ENCODE data around the gene LRBA.

Gene LRBA

DNA sequence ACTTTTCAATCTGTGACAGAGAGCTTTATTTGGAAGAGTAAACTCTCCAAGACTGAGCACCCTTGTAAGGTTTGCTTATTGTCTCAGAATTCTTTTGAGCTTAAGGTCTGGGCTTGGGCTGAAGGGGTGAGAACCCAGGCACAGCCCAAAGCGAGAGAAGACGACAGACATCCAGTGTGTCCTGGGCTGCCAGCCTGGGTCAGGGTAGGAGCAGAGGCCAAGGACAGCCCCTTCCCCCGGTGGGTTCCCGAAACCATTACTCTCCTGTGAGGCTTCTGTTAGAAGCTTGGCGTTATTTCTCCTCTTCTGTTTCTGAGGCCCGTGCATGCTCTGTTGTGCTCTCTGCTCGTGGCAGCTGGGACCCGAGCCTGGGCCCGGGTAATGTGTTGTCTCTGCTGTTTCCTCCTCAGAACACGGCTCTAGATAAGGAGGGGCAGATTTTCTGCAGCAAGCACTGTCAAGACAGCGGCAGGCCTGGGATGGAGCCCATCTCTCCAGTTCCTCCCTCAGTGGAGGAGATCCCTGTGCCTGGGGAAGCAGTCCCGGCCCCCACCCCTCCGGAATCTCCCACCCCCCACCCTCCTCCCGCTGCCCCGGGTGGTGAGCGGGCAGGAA lies 759.4 kb downstream of the LRBA start:
- DNase-seq: no peak

DNA sequence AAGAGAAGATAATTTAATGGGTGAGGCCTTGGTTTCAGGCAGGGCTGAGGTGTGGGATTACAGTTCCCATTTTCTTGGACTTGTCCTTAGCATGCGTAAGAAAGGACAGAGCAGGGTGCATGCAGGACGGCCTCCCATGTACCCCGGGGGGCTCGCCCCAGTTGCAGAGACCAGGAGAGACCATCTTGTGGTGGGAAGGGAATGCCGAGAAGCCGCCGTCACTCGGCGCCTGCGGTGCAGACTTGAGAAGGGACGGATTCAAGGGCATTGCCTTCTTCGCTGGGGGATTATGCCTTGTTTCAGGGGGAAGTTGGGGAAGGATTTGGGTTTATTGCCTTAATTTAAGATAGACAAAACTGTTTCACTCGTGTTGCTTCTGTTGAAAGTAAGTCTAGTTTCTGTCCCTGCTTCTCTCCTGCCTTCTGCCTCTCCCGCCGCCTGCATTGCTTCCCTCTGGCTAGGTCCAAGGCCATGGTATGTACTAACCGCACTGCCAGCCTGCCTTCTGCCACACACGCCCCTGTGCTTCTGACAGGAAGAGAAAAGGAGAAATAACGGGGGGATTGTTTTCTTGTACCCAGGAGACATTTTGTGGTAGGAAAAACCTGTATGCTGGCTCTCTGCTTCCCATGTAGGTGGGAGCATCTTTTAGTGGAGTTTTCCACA lies 761.0 kb downstream of the LRBA start:
- no peak for DNase-seq

DNA sequence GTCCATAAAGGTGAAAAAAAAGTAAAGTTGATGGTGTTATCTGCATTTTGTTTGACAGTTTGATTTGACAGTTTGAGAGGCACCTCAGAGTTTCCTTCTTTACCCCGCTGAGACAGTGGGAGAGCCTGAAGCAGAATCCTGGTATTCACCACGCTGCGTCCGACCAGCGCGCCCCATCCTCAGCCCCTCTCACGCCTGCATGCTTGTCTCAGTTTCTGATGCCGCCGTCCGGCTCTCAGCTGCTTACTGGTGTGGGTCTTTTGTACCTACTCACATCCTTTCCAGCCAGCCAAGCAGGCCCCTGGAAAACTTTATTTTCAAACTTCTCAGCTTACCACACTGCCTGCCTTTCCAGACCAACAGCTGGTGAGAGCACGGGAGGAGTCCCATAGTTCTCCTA lies 761.7 kb downstream of the LRBA start:
- DNase-seq: no peak

DNA sequence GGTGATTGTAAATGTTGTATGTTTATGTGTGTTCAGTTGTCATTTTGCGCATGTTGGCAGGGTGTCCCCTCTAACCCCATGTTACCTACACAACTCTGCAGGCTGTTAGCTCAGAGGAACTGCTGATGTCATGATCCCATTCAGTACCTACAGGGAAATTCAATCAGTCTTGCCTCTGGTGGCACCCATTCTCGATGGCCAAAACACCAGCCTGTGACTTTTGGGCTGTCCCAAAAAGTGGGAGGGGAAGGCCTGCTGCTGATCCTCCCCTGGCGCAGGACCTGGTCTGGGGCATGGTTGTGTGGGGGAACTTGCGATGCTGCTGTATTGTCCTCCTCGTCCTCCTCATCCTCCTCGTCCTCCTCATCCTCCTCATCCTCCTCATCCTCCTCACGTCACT lies 762.3 kb downstream of the LRBA start:
- DNase-seq: no peak

DNA sequence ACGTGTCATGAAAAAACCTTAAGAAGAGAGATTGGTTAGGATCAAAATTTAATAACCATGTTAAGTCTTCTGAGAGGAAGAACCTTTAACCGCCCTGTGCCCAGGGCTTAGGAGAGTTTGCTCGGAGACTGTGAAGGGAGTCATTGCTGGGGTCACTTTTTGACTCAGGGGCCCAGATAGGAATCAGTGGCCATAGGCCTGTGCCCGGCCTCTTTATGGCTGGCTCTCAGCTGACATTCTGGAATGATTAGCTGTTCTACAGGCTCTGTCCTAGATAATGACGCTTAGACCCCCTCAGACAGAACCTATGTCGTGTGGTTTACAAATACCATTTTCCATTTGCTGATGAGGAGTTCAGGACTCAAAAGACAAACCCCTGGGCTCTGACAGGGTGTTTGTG lies 762.8 kb downstream of the LRBA start:
- DNase-seq: no peak

GRCh38 chr4:150251752-150252190 lies 763.3 kb downstream of the LRBA start:
- no peak for DNase-seq

DNA sequence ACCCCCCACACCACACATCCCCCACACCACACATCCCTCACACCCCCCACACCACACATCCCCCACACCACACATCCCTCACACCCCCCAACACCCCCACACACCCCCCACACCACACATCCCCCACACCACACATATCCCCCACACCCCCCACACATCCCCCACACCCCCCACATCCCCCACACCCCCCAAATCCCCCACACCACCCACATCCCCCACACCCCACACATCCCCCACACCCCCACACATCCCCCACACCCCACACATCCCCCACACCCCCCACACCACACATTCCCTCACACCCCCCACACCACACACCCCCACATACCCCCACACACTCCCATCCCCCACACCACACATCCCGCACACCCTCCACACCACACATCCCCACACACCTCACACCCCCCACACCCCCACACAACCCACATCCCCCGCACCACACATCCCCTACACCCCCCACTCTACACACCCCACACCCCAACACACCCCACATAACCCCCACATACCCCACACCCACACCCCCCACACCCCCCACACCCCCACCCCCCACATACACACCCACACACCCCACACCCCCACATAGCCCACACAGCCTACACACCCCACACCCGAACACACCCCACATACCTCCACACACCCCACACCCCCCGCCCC lies 764.0 kb downstream of the LRBA start:
- no peak for DNase-seq

DNA sequence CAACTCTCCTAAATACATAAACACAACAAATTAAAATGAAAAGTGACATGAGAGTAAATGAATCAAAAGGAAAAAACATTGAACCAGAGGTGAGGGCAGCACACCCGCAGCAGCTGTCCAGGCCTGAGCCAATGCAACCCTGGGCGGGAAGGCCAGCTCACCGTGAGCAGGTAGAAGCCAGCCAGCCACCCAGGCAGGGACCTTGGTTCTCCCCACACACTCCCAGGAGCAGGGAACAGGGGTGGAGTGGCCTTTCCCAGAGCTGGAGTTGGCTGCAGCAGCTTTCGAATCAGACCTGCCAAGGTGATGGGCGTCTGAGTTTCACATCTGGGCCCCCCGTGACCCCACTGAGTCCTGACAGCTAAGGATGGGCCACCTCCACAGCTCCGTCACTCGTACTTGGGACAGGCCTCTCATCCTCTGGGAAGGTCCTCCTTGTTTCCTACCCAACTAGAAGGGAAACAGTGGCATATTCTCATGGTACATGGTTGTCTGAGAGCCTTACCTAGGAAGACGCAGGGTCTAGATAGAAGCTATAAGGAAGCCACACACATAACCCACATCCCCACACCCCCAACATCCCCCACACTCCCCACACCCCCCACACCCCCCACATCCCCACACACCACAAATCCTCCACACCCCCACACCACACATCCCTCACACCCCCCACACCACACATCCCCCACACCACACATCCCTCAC lies 764.6 kb downstream of the LRBA start:
- DNase-seq: no peak

GRCh38 chr4:150248181-150248580 lies 766.9 kb downstream of the LRBA start:
- DNase-seq: no peak

- DNase-seq: no peak
Observed at GRCh38 chr4:150247184-150247583, 767.9 kb downstream of the LRBA start.

DNA sequence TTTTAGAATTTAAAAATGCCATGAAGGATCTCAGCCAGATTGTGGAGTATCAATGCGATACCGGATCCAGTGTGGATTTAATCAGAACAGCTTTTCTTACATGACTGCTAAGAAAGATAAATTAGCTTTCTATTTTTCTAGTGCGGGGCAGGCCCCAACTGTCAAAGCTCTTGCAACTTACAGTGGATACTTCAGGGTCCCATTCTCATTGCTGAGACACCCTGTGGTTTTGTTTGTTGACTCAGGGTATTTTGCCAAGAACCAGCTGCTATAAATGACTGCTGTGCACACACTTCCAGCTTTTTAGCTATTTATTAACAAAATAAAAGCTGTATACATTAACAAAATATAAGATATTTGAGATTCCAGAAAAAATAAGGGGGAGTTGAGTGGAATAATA lies 770.5 kb downstream of the LRBA start:
- DNase-seq: no peak

DNA sequence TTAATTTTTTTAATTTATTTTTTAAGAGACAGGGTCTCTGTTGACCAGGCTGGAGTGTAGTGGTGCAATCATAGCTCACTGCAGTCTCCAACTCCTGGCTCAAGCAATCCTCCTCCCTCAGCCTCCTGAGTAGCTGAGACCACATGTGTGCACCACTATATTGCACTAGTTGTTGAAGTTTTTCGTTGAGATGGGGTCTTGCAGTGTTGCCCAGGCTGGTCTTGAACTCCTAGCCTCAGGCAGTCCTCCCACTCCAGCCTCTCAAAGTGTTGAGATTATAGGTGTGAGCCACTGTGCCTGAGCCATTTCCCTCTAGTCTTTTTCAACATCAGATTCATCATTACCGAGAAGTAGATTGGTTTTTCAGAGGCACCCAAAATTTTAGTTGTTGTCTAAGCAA lies 771.2 kb downstream of the LRBA start:
- DNase-seq: no peak

- DNase-seq: no peak
Observed at GRCh38 chr4:150242820-150243458, 772.1 kb downstream of the LRBA start.

DNA sequence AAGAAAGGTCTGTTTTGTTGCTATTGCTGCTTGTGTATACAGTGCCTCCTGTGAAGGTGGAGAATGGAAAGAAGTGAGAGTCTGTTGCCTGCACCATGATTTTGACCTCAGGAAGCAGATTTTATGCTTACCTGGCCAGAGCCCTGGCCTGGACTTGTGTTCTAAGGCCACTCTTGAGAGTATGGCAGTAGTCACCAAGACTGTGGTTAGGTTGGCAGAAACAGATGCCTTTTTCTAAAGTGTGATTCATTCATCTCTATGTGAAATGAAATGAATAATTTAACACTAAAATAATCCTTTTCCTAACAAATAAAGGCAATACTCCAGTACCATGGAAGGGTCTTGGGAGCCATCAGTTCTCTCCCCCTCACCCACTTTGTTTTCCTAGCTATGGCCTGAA lies 775.1 kb downstream of the LRBA start:
- no peak for DNase-seq

DNA sequence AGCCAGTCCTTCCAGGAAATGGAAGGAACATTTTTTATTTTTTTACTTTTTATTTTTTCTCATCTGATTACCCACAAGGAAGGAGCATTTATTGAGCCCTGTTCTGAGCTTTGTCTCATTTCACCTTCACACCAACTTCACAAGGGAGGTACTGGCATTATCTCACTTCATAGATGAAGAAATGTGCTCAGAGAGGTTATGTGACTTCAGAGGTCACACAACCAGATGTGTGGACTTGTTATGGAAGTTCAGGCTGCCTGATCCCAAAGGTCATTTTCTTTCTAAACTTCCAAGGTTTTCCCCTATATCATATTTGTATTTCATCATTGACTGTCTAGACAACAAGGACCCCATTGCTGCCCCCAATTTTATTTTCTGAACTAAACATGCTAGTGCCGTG lies 776.5 kb downstream of the LRBA start:
- no peak for DNase-seq

DNA sequence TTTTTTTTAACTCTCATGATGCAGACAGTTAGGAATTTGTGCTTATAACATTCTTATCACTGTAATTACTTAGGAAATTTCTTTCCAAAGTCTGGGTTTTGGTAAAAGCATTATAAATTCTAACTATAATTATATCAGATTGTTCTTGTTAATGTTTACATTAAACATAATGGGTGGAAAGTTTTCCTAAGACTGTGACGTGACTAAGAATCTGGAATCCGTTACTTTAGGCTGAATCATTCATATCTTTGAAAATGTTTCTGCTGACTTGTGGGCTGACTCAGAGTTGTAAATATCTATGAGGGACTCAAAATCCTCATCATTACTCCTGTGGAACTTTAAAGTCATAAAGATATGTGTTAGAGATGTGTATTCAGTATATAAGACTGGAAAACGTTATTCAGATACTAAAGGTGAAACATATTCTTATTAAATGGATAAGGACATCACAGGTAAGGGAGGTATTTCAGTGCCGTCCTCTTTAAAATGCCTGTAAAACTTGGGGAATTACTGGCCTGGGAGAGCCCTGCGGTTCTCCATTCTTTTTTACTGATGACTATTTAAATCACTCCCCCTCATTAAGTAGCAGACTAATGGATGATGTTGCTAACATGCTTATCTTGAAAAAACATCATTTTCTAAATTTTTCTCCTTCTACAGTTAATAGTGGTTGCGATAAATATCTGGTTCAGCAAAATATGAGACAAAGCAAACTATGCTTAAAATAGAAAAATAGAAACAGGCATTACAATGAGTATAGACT lies 777.8 kb downstream of the LRBA start:
- DNase-seq: no peak

DNA sequence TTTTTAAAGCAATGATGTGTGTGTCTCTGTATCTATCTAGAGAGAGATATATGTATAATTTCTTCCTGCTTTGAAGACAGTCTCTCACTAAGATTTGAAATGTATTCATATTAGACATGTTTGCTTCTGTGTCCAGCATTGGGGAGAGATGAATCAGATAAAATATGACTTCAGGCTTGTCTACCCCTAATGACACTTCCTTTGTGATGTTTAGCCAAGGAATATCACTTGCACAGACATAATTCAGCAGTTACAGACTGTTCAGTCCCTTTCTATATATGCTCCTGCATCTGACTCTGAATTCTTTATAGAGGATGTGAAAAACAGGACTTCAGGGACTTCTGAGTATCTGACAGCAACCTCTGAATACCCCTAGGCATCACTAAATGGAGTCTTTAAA lies 778.5 kb downstream of the LRBA start:
- DNase-seq: no peak

DNA sequence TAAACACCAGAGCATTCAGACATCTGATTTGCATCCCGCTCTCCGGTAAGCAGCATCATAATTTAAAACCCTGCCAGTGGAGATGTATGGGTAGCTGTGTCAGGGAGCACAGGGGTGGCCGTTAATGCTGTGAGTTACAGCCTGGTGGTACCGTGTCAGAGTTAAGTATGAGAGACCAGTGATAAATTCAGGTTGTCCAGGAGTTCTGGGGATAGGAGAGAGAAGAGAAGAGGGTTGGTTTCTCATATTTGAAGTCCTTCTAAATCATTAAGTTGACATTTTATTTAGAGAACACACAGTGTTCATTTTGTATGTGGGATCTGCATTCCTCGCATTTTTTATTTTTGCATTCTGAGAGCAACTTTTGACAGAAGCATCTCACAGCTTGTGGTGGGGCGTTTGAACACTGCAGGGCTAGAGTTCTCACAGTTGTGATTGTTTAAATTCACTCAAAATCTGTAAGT lies 779.2 kb downstream of the LRBA start:
- no peak for DNase-seq

GRCh38 chr4:150235317-150235716 lies 779.8 kb downstream of the LRBA start:
- no peak for DNase-seq

- DNase-seq: no peak
Observed at GRCh38 chr4:150234246-150234645, 780.8 kb downstream of the LRBA start.

DNA sequence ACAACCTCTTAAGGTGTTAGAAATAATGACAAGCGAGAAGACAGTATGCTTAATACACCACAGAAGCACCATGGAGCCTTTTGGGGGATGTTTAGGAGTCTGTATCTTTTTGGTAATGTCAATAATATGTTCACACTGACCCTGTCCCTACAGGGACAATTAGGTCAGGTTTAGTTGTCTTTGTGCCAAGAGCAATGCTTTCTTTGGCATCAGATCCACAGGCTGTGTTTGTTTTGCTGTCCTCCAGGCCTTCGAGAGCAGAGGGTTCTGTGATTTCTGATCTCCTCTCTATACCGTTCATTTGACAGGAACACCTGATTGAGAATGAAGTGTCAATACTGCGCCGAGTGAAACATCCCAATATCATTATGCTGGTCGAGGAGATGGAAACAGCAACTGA lies 783.1 kb downstream of the LRBA start:
- DNase-seq: no peak

DNA sequence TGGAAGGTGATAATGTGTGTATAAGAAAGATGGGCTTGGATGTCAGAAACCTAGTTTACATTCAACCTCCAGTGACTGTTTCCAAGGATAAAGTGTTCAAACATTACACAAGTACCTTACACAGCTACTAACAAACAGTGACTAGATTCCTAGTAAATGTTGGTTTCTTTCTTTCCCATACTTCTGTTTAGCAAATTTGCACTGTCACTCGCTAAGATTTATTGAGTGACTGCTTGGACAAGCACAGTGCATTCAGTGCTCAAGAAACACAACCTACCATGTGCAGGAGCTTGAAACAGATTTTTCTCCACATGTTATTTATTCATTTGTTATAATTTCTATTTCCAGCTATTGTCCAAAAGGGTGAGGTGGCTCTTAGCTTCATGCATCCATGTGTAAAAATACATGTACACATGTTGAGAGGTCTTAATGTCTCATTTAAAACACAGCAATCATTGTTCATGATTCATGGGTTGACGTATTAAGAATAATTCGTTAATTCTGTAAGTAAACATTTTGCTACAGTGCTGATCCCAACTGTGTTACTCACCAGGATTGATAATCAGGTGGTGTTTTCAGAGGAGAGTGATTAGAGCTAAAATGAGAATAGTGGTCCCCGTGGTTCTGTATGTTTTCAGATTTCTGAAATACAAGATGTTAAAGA lies 783.8 kb downstream of the LRBA start:
- DNase-seq: no peak
